Activated T-cell treated with anti-CD3 and anti-CD28 coated beads, Interleukin-2, amount 50 U/mL, for 48 hours (primary cell): Measurements from ENCODE around the gene PPM1L.

ENCODE experiments used
- DNase-seq, 2 experiments: peaks; one replicate each; pipeline ENCODE4 v3.0.0-alpha.2; 2020

PPM1L gene

DNA sequence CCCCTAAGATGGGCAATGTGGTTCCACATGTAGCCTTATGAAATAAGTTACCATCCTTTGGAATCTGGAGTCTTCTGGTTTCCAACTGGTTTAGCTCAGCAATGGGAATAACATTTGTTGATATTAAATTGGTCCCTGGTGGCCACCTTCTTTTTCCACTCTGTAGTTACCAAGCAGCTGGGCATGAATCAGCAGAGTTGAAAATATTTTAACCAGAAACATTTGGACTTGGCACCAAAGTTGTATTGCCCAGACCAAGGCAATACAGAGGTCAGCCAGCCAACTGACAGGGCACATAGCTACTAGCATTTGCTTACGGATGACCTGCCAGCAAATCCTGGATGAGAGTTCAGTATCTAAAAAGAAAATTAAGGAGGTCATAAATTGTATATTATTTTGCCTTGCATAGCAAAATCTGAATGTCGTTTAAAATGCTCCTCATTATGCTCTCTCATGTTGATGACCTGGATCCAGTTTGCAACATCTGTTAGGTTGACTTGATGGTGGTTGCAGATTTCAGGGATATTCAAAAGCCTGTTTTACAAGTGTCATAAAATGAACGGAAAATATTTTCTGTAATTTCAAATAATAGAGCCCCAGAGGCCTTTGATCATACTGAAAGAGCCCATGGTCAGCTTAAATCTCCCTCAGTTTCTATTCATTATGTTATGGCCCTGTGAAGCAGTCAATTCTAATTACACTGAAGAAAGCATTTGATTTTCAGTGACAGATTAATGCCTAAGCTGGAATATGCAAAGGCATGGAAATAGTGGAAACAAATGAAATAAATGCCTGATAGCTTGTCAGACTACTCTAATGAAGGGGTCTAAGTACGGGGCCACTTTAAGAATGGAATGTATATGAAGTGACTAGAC lies 54.6 kb downstream of the PPM1L start:
- DNase-seq: no peak

GRCh38 chr3:160811237-160811548 lies 55.2 kb downstream of the PPM1L start:
- DNase-seq: no peak

DNA sequence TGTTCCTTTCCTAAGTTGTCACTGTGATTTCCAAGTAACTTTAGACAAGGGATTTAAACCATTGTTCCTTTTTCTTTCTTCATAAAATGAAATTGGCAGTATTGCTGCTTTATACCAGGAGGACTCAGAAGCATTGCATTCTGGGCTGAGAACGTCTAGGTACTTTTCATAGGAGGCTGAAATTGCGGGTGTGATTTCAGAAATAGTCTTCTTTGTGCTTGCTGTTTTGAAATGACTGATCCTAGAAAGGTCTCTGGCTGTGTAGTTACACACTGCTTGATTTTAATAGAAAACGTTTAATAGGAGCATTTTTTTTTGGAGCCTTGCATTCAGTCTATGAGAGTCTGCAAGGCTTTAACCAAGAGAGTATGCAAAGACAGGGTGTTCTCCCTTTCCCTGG lies 56.3 kb downstream of the PPM1L start:
- DNase-seq: no peak

DNA sequence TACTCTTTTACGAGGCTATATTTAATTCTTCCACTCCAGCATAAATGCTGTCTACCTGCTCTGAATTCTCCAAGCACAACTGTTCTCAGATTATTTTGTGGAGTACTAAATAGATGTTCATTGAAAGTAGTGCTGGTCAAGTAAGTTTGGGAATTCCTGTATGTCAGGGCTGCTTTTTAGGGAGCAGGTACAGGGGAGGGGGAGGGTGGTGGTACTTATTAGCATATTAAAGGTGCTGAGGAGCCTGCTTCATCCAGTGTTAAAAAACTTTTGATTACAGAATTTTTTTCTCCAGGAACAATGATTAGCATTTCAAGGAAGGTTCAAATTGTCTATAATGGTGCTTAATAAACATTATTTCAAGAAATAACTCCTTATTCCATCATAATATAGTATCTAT lies 59.2 kb downstream of the PPM1L start:
- DNase-seq: no peak

DNA sequence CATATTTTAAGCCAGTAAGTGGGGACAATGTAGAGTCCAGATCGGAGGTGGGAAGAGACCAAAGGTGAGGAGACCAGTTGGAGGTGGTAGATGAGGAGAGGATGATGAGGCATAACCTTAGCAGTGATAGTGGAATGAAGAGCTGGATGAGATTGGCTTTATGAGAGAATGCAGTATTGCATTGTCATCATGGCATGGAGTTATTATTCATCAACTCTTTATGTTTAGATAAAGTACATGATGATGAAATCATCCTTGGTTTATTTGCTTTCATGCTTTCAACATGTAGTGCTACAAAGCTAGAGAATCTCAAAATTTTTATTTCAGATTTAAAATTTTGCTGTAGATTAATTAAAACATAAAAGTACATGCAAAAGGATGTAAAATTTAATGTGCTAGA lies 64.0 kb downstream of the PPM1L start:
- DNase-seq: no peak

DNA sequence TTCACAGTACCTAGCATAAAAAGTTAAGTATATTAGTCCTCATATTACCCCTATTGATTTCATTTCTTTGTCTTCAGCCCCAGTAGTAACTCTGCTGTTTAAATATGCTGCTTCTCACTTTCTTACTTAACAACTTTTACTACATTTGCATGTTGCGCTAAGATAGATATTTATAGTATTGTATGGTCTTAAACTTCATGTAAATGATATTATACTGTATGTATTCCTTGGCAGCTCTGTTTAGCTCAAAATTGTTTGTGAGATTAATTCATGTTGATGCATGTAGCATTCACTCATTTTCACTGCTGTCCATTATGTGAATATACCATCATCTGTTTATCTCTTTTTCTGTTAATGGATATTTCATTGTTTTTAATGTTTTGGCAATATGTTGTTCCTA lies 64.4 kb downstream of the PPM1L start:
- no peak for DNase-seq

DNA sequence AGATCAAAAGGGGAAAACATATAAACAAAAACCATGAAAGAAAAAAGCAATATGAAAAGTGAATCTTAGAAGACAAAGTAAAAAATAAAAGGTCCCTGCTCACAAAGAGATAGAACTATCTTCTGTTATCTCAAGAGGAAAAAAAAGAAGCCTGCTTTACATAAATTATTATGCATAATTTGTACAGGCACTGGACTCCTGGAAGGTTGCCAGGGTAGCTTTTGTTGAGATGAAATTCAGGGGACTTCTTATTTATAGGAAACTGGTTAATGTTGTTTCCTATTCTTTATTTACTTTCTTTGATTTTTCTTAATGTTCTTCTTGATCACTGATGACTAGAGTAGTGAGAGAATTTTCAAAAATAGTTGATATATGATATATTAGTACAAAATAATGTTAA lies 66.9 kb downstream of the PPM1L start:
- DNase-seq: no peak

- DNase-seq: no peak
Observed at GRCh38 chr3:160825311-160825800, 69.3 kb downstream of the PPM1L start.

- no peak for DNase-seq
Observed at GRCh38 chr3:160826408-160826807, 70.4 kb downstream of the PPM1L start.

DNA sequence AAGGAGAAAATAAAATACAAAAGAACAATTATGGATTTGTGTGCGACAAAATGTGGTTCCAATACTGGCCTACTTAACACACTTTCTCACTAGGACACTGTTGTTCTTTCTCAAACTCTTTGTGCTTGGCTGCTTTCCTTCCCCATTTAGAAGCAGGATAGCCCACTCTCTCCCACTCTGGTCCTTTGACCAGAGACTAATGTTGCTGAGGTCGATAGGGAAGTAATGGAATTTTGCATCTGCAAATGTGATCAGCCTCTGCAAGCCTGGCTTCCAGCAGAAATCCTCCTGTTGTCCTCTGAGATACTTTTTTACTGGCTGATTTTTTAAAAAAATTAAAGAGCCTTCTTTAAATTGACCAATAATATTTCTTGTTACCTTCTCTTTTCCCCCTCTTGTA lies 71.0 kb downstream of the PPM1L start:
- DNase-seq: no peak

DNA sequence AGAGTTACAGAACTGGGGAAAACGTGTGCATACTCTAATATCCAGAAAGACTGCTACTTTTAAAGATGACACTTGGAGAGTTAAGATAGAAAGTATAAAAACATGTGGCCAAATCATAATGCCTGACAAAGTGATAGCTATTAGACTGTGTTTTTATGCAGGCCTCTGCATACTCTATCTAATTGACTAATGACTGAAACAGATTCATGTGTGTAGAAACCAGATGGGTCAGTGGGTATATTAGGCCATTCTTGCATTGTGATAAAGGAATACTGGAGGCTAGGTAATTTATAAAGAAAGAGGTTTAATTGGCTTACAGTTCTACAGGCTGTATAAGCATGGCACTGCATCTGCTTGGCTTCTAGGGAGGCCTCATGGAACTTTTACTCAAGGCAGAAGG lies 71.5 kb downstream of the PPM1L start:
- DNase-seq: no peak

- no peak for DNase-seq
Observed at GRCh38 chr3:160828880-160829279, 72.8 kb downstream of the PPM1L start.

- DNase-seq: no peak
Observed at GRCh38 chr3:160829486-160830009, 73.5 kb downstream of the PPM1L start.

DNA sequence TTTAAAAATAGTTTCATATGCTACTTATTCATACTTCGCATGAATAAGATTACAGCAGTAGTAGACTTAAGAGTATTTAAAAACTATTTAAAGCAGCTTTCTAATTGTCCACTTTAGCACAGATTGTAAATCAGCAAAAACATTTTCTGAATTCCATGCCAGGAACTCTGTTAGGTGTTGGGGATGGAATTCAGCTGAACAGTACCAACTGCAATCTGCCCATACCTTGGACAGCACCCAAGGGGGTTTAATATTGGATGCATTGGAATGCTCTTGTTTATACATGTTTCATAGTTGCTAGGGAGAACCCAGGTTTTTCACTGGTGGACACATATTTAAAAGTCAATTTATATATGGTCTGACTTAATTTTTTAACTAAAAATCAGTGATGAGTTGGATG lies 74.8 kb downstream of the PPM1L start:
- DNase-seq: no peak

DNA sequence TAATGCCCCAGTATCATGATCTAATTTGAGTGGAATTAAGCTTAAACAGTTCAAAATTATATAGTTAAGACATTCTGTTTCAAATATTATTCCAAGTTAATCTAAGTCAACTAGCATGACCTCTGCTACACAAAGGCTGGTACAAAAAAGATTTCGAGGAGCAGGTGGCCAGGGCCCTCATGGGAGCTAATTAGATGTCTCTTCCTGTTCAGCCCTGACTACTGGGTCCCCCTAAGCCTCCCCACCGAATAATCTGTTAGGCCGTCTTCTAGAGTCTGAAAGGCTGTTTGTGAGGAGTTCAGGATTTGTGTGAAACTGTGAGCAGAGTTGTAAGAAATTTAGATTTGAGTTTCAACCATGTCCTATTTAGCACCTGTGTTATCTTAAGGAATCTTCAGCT lies 75.4 kb downstream of the PPM1L start:
- DNase-seq: no peak

GRCh38 chr3:160837394-160837980 lies 81.5 kb downstream of the PPM1L start:
- no peak for DNase-seq

- no peak for DNase-seq
Observed at GRCh38 chr3:160840590-160840989, 84.6 kb downstream of the PPM1L start.

DNA sequence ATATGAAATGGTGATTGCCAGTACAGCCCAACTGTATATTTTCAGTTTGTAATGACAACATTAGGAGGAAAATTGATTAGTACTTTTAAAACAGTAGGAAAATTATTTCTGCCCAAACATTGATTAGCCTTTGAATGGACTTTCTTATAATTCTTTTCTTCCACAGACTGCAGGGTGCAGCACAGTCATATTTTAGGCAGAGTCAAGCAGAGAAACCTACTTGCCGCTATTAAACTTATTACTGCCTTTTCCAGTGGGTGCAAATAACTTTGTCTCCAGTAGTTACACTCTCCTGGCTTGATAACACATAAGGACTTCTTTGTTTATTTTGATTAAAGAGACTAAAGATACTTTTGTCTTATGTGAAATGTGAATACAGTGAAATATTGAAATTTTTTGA lies 85.4 kb downstream of the PPM1L start:
- no peak for DNase-seq

GRCh38 chr3:160842021-160843005 lies 86.3 kb downstream of the PPM1L start:
- DNase-seq: no peak

DNA sequence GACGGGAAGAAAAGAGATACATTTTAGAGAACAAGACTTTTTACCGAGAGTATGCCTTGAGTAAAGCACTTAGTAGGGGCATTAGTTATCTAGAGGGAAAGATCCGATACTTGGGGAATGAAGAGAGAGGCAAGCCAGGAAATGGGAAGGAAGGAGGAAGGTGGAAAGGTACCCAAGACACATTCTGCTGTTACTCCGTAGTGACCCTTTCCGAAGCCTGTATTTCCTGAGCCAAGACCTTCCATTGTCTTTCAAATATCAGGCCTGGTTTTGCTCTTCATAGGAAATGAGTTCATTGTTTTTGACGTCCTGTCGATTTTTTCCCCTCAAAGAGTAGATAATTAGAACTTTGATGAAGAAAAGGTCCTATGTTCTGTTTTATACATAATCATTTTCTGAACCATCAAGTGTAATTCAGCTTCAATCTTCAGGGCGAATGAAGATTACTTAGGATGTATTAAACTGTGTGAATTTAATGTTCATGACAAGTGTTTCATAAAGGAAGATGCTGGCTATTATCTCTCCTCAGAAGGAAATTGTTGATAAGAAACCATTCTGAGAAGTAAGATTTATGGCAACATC lies 95.7 kb downstream of the PPM1L start:
- DNase-seq: no peak

DNA sequence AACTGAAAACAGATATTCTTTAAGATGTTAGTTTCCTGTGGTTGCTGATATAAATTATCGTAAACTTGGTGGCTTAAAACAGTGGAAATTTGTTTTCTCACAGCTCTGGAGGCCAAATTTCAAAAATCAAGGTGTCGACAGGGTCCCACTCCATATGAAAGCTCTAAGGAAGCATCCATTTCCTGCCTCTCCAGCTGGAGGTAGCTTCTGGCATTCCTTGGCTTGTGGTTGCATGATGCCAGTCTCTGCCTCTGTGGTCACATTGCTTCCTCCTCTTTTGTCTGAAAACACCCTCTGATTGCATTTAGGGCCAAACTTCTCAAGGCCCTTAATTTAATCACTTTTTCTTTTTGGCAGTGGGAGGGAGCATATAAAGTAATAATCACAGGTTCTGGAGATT lies 96.8 kb downstream of the PPM1L start:
- no peak for DNase-seq

DNA sequence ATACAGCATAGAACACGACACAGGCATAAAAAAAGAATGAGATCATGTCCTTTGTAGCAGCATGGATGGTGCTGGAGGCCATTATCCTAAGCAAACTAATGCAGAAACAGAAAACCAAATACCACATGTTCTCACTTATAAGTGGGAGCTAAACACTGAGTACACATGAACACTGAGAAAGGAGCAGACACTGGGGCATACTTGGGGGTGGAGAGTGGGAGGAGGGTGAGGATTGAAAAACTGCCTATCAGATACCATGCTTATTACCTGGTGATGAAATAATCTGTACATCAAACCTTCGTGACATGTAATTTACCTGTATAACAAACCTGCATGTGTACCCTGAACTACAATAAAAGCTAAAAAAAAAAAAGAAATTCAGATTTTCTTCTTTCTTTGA lies 100.4 kb downstream of the PPM1L start:
- no peak for DNase-seq
